Left lobe of liver (tissue), 2 donors: ENCODE measurements around the gene CCDC107. TPM values are rescaled to one million over a fixed set of nuclear protein-coding genes. Genes with fewer than 3 reads are reported as not detected.
"Not testable (repeated sequence)": the region's sequence is repeated elsewhere in the genome, so short reads cannot be mapped to it uniquely, and the experiment has no call there.

Source experiments
- ATAC-seq: fragments of 200-7000 bp; cut with Tn5 transposase; one replicate; pipeline ENCODE4 v1.9.1; 2020; ENCODE audit warnings: mild to moderate bottlenecking, moderate library complexity
- DNase-seq: peaks from one replicate; pipeline ENCODE4 v3.0.0-alpha.2; 2020; ENCODE audit warnings: low spot score
- total RNA-seq: library from RNA; stranded (reverse); gene quantifications from one replicate; pipeline ENCODE4 v1.2.1, GENCODE V29; 2021
- donor health status: DM: no; HTN: no; CAD: no; lungs with moderate emphysema.
- donor health status: DM: no; HTN: yes; CAD: no.

CCDC107 gene, protein sequence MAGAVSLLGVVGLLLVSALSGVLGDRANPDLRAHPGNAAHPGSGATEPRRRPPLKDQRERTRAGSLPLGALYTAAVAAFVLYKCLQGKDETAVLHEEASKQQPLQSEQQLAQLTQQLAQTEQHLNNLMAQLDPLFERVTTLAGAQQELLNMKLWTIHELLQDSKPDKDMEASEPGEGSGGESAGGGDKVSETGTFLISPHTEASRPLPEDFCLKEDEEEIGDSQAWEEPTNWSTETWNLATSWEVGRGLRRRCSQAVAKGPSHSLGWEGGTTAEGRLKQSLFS
- total RNA-seq: 12.6 TPM

DNA sequence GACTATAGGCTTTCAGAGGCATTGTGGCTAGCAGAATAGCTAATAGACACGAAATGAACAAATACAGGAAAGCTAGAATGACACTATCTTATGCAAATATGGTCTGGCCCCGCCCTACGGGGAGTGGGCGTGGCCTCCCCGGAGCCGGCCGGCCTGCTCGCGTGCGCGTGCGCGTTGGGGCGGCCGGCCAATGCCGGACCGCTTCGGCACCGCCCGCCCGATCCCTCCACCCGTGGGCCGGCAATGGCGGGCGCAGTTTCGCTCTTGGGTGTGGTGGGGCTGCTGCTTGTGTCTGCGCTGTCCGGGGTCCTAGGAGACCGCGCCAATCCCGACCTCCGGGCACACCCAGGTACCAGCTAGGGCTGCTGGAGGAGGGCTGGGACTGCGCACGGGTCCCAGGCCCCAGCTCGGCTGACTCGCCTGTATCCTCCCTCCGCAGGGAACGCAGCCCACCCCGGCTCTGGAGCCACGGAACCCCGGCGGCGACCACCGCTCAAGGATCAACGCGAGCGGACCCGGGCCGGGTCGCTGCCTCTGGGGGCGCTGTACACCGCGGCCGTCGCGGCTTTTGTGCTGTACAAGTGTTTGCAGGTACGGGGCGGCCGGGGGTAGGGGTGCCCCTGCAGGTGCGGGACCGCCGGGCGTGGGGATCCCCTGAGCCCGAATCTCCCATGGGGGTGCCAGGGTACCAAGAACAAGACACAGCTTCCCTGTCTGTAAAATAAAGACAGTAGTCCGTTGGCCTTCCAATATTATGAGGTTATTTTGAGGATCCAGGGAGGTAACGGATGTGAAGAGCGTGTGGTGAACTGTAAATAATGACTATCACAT, at the start of gene CCDC107:
Gene CCDC107, plus strand, starts transcription at position 156 of the 831 bp plus-strand sequence. Its CDS starts 88 bp downstream, at position 244.
- ATAC-seq: peak; percentile 85

DNA sequence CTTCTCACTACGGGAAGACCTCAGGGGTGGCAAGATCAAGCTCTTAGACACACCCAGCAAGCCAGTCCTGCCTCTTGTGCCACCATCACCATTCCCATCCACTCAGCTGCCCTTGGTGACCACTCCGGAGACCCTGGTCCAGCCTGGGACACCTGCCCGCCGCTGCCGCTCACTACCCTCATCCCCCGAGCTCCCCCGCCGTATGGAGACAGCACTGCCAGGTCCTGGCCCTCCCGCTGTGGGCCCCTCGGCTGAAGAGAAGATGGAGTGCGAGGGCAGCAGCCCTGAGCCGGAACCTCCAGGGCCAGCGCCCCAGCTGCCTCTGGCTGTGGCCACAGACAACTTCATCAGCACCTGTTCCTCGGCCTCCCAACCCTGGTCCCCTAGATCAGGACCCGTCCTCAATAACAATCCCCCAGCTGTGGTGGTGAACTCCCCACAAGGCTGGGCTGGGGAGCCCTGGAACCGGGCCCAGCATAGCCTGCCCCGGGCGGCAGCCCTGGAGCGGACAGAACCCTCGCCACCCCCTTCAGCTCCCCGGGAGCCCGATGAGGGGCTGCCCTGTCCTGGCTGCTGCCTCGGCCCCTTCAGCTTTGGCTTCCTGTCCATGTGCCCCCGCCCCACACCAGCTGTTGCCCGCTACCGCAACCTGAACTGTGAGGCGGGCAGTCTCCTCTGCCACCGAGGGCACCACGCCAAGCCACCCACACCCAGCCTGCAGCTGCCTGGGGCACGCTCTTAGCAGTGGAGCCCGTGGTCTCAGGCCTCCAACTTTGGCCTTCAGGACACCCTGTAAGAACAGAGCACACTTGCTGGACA, 48.9 kb upstream of the CCDC107 start:
- ATAC-seq: no peak
- no peak for DNase-seq

More for the DNA sequence above, at the start of gene CCDC107:
- DNase-seq: peak; percentile 89

DNA sequence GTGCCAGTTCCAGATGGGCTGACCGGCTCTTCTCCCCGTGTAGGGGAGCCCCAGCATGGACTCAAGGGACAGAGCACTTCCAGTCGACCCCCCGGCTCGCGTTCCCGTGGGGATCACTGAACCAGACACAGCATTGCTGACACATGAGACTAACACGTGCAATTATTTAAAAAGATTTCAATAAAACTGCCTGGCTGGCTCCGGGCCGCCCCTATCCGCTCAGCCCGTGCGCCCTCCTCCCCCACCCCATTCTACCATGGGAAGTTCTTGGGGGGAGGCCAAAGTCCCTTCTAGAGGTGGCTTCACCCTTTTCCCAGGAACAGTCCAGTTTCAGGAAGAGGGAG, 48.3 kb upstream of the CCDC107 start:
- DNase-seq: no peak
- ATAC-seq: no peak

DNA sequence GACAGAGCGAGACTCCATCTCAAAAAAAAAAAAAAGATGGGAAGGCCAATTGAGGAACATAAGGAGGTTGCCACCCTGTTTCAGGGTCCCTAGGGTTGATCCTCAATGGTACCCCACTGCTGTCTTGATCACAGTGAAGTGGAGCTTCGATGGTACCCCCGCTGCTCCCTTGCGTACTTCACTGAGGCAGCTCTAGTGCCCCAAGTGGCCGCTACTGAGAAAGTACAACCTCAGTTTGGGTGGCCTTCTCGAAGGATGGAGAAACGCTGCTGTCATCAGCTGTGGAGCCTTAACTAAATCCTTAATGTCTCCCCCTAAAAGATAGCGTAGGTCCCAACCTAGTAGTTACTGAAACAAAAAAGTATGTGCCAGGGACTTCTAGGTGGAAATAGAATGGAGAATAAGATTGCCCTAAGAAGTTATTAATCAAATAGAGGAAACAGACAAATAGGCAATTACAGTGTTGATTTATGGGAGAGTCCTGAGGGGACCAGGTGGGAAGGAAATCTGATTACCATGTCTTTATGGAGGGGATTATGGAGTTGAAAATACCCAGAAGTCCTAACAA, 46.8 kb upstream of the CCDC107 start:
- ATAC-seq: peak; percentile 84
- no peak for DNase-seq

DNA sequence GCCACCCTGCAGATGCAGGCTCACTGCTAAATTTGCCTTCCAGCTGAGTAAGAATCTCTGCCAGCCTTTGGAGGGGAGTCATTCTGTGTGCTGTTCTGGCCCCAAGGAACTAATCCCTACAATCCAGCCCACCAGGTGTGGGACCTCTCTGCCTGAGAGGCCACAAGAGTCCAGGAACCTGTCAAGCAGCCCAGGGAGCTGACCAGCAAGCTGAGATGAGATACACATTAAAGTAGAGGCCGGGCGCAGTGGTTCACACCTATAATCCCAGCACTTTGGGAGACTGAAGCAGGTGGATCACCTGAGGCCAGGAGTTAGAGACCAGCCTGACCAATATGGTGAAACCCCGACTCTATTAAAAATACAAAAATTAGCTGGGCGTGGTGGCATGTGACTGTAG, 46.0 kb upstream of the CCDC107 start:
- DNase-seq, ATAC-seq: not testable (repeated sequence)

DNA sequence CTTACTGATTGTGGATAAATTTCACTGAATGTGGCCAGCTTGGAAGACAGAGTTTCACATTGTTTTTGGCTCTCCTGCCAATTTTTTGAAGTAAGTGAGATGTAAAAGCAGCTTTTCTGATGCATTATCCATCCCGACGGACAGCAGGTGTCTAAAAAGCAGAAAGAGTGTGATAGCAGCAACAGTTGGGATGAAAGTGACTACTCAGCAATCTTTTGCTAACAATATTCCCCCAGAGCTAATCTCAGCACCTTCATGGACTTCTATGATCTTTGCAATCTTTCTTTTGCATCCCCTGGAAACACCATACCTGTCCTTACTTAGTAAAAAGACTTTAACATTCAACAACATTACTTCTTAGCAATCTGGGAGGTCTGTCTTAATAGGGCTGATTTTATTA, 45.2 kb upstream of the CCDC107 start:
- no peak for DNase-seq
- no peak for ATAC-seq

DNA sequence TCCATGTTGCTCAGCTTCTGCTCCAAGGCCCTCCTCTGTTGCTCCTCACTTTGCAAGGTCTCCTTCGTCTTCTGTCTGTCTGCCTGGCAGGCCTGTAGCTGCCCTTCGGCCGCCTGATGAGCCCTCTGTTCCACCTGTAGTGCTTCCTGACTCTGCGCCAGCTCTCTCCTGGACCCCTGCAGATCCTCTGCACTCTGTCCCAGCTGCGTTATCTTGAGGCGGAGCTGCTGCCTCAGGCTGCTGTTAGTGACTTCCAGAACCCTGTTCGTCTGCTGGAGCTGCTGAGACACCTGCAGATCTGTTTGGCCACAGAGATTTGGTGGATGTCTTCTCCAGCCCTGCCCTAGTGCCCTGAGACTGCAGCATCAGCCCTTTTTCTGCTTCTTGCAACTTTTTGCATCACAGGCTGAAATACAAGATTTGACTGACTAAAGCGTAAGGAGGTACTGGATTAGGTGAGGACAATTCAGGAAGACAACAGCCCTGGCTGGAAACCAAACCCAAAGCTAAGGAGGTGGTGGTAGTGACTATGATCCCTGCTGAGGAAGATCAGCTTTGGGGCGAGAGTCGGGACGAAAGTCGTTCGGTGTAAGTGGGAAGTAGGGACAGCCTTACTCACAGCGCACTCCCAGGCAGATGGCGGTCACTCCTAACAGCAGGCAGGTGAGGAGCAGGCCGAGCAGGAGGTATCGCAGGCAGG, 42.0 kb upstream of the CCDC107 start:
- ATAC-seq: no peak
- no peak for DNase-seq

DNA sequence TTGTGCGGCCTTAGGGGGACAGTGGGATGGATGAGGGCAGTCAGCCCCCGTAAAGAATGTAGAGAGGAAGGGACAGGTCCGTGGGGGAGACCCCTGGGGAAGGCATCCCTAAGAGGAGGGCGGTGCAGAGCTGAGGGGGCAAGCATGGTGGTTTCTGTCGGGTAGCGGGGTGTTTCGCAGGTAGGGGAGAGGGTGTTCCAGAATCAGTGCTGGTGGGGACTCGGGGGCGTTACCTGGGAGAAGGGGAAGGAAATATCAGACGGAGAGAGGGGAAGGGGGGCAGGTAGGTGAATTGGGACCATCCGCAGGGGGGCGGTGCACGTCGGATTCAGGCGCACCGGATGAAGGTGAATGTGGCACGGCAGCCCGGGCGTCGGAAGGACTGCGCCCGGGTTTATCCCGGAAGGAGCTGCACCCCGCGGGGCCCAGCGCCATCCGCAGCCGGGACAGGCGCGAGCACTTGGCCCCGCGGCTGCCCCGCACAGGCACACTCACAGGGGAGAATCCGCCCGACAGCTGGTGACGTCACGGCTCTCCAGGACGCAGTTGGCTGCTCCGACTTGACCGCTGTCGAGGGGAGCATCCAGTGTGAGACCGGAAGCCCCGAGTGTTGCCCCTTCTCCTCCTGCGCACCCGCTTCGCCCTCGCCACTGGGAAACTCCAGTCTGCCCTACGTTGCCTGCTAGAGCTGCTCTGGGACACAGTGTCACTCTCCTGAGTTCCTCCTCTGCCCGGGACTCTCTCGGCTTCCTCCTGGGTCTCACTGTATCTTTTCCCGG, 41.2 kb upstream of the CCDC107 start:
- ATAC-seq: peak; percentile 65
- DNase-seq: no peak

DNA sequence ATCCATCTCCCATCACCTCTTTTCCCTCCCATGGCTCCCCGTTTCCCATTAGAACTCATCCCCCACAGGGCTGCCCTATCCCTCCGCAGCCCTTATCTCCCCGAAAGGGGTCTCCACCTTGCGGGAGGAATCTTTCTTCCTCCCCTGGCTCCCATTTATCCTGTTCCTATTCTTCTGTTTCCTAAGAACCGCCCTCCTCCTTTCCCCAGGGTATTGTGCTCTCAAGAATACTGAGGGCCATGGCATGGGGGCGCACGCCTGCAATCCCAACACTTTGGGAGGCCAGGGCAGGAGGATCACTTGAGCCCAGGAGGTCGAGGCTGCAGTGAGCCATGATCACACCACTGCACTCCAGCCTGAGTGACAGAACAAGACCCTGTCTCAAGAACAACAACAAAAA, 40.5 kb upstream of the CCDC107 start:
- ATAC-seq (no peak), DNase-seq (no peak)

DNA sequence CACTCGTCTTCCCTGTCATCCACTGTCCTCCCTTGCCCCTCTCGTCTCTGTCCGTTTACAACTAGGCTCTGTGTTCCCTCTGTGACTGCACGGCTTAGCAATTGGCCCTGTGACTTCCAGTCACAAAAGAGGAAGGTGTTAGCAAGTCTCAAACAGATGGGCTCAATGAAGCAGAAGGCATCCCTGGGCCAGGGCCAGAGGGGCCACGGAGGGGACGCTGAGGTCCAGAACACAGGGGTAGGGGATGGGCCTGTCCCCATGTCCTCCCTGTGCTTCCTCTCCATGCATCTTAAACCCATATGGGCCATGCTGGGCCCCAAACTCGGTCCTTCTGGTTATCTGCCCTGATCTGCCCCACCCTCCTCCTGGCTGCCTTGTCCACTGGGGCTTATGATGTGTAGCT, 39.8 kb upstream of the CCDC107 start, which contains the start of gene CD72:
Gene CD72, minus strand, starts transcription at position 89 of the 403 bp plus-strand sequence. CDS start 110 bp downstream, outside the sequence.
- ATAC-seq: peak; percentile 33

DNA sequence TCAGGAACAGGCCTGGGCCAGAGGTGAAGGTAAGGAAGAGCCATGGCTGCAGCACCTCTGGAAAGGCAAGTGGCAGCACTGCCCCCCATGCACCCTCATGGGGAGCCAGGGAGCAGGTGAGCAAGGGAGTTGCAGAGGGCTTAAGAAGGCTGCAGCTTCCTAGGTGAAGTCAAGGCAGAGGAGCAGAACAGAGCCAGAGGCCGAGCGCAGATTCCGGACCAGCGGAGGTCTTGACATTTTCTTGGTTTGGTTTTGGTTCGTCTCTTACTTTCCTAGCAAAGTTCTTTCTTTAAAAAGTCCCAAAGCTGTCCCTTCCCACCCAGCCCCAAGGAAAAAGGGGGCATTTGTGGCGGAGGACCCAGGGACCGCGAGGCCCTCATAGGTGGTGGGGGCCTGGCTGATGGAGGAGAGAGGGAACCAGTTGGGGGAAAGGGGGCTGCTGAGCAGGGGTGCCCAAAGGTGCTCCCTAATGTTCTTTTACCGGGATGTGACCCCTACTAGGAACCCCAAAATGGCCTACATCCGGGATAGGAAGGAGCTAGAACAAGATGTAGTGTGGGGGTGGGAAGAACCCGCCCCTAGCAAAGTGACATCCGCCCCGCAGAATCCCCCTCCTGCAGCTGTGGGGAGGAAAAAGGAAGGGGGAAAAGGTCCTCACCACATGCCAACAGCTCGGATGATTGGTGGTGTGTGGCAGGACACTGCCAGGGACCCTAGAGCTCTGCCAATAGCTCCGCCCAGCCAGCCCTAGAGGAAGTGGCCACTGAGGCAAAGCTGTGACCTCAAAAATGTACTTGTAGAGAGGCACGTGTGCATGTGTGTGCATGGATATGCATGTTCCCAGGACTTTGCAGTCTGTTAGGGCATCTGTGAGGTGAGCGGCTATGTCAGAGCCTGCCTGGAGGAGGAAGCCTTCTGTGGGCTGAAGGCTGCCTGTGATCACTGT, 39.0 kb upstream of the CCDC107 start:
- peak; percentile 32 for ATAC-seq
- no peak for DNase-seq

More for the DNA sequence above, 39.8 kb upstream of the CCDC107 start, which contains the start of gene CD72:
- DNase-seq: no peak

DNA sequence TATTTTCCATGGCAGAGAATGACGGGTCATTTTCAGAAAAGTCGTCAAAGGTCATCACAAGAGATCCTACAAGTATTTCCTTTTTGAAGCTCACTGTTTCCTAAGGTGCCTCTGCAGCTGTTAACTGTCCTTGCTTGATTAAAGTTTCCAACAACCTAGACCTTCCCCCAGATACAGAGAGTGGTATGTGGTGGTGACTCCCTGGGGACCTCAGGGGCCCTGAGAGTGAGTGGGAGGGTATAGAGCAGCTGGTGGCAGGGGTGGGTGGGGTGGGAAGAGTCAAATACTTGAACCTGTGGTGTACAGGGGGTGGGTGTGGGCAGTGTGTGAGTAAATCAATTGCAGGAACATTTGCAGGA, 38.3 kb upstream of the CCDC107 start:
- ATAC-seq (no peak), DNase-seq (no peak)

DNA sequence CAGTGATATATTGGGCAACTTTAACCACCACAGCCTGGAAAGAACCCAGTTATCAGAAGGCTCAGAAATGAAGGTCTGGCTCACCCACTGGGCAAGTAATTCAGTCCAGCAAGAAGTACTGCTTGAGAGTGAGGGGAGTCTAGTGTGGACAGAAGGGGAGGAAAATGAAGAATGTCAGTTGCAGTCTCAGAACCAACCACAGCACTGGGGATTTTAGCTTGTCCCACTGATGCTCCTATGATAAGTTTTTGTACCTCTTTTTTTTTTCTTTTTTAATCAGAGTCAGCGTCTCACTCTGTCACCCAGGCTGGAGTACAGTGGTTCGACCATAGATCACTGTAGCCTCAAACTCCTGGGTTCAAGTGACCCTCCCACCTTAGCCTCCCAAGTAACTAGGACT, 30.5 kb upstream of the CCDC107 start:
- DNase-seq (no peak), ATAC-seq (no peak)

DNA sequence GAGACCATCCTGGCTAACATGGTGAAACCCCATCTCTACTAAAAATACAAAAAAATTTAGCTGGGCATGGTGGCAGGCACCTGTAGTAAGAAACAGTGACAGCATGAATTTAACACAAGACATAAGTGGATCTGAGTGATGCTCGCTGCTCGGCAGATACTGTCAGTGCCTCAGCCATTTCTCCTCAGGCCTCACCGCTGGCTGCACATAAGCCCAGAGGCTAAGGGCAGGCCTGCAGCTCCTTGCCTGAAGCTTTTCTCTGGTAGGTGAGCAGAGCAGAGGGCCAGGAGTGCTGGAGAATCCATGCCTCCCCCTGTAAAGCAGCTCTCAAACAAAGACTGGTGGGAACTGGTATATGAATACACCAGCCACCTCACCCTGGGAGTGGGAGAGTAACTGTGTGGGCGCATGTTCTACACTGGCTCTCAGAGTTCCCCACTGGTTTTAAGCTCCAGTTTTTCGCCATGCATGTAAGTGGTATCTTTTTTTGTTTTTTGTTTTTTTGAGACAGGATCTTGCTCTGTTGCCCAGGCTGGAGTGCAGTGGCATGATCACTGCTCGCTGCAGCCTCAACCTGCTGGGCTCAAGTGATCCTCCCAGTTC, 29.6 kb upstream of the CCDC107 start:
- DNase-seq (no peak), ATAC-seq (no peak)

DNA sequence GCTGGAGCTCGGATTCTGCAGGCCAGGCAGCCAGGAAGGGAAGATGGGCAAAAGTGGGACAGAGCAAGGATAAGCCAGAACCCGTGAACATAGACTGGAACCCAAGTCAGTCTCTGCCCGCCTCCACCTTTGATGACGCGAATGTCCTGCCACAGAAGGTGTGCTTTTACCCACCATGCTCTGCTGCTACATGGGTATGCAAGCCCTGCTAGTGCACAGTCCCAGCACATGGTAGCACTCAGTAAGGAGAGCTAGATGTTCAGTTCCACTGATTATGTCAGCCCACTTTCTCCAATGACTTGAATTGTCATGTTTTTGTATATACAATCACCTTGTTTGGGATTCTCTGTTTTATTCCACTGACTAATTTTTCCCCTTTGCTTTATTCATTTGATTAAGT, 28.5 kb upstream of the CCDC107 start:
- DNase-seq: no peak
- no peak for ATAC-seq

DNA sequence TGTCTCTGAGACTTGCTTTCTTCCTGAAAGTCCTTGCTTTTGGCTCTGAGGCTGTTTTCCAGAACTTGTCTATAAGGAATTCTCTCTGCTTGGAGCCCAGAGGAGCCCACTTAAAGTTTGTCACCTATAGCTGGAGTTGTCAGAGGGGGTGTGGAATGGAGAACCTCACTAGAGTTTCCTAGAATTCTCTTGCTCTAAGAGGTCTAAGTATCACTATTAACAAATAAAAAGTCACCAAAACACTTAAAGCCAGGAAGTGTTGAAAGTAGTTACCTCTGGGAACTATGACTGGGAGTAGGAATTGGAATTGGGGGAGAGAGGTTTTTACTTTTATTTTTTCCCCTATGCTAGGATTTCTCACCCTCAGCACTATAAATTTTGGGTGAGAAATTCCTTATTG, 22.4 kb upstream of the CCDC107 start:
- no peak for DNase-seq
- ATAC-seq: no peak

DNA sequence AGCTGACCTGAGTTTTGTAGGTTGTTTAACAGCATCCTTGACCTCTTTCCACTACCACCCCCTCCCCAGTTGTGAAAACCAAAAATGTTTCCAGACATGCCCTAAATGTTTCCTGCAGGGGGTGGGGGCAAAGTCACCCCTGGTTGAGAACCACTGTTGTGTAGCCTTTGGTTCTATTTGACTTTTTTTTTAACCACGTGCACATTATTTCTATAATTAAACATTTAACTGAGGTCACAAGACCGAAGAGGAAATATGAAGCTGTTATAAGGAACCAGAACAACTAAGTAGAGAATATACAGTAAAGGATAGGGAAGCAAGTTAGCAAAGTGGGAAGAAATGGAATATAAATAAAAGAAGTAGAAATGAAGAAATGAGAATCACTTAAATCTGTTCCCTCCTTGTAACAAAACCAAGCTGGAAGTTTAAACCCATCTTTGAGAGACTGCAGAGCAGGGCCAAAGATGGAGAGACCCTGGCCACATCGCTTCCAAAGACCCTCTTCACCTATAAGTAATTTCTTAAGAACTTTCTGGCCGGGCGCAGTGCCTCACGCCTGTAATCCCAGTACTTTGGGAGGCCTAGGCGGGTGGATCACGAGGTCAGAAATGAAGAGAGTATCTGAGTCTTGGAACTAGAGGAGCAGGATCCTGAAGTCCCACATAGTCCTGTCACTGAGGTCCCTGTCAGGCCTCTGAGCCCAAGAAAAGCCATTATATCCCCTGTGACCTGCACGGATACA, 21.8 kb upstream of the CCDC107 start:
- no peak for DNase-seq
- no peak for ATAC-seq
